Osteocyte (in vitro differentiated cells): Measurements from ENCODE around the gene CNPY3. TPM values are rescaled to one million over a fixed set of nuclear protein-coding genes. Genes with fewer than 3 reads are reported as not detected.
A peak's percentile ranks its signal among the peaks of the same experiment; 100 is the strongest.

ENCODE experiments used
- DNase-seq: peaks from one replicate; pipeline ENCODE4 v3.0.0; 2021; ENCODE audit warnings: mixed read lengths; ENCODE audit not compliant: unreplicated experiment; ENCODE audit errors: extremely low spot score
- H3K27ac Mint-ChIP-seq: one replicate; pipeline ENCODE4 v1.8.0; 2021; ENCODE audit warnings: mild to moderate bottlenecking, mixed read lengths; ENCODE audit not compliant: unreplicated experiment
- H3K27me3 Mint-ChIP-seq: one replicate; pipeline ENCODE4 v1.8.0; 2021; ENCODE audit warnings: mixed read lengths; ENCODE audit not compliant: unreplicated experiment
- H3K36me3 Mint-ChIP-seq: one replicate; pipeline ENCODE4 v1.8.0; 2021; ENCODE audit warnings: mixed read lengths; ENCODE audit not compliant: unreplicated experiment
- H3K4me1 Mint-ChIP-seq: one replicate; pipeline ENCODE4 v1.8.0; 2021; ENCODE audit warnings: mixed read lengths; ENCODE audit not compliant: unreplicated experiment
- H3K4me3 Mint-ChIP-seq: one replicate; pipeline ENCODE4 v1.8.0; 2021; ENCODE audit warnings: mild to moderate bottlenecking, moderate library complexity, mixed read lengths; ENCODE audit not compliant: unreplicated experiment
- H3K9me3 Mint-ChIP-seq: one replicate; pipeline ENCODE4 v1.8.0; 2021; ENCODE audit warnings: mixed read lengths; ENCODE audit not compliant: unreplicated experiment
- total RNA-seq: library from RNA; stranded (reverse); gene quantifications from 2 replicates; pipeline ENCODE4 v1.2.1, GENCODE V29; 2021
- TF ChIP-seq, protein P1 (sequence below): fragments of 200-600 bp; sonication (generic); IDR thresholded peaks from 2 replicates; pipeline ENCODE4 v1.5.0; 2021; ENCODE audit warnings: antibody characterized with exemption, mild to moderate bottlenecking, moderate library complexity

CNPY3 gene
- total RNA-seq, 1 donor from 2014 or later: 69.0 TPM

DNA sequence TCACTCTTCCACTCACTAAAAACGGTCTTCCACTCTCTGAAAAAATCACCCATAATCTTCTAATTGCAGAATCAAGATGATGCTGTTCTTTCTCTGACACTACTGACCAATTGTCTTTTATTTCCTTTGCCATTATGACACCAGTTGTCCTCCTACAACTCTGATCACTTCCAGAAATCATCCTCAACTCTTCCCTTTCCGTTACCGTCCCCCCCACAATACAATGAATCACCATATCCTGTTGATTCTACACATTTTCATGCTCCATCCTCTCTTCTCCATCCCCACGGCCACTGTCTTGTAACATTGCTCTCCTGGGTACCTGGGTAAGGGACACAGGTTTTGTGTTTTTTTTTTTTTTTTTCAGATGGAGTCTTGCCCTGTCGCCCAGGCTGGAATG lies 52.6 kb downstream of the CNPY3 start:
- no peak overlapping the region for H3K4me3 Mint-ChIP-seq
- no peaks in the 10 kb centered on the region for H3K27me3 Mint-ChIP-seq
- no peaks in the 10 kb centered on the region for H3K9me3 Mint-ChIP-seq
- H3K27ac Mint-ChIP-seq: no peak overlapping the region
- DNase-seq: no peak
- H3K36me3 Mint-ChIP-seq: peaks cover under 1% of the 10 kb centered on the region
- H3K4me1 Mint-ChIP-seq: peaks cover 49% of the 10 kb centered on the region
- TF ChIP-seq, protein P1, sequence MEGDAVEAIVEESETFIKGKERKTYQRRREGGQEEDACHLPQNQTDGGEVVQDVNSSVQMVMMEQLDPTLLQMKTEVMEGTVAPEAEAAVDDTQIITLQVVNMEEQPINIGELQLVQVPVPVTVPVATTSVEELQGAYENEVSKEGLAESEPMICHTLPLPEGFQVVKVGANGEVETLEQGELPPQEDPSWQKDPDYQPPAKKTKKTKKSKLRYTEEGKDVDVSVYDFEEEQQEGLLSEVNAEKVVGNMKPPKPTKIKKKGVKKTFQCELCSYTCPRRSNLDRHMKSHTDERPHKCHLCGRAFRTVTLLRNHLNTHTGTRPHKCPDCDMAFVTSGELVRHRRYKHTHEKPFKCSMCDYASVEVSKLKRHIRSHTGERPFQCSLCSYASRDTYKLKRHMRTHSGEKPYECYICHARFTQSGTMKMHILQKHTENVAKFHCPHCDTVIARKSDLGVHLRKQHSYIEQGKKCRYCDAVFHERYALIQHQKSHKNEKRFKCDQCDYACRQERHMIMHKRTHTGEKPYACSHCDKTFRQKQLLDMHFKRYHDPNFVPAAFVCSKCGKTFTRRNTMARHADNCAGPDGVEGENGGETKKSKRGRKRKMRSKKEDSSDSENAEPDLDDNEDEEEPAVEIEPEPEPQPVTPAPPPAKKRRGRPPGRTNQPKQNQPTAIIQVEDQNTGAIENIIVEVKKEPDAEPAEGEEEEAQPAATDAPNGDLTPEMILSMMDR: no peak

GRCh38 chr6:42984001-42984923 lies 55.0 kb downstream of the CNPY3 start, which contains the start of gene PPP2R5D:
PPP2R5D (plus strand) TSS chr6:42984570; CDS start chr6:42984678, 108 bp downstream.
- H3K27me3 Mint-ChIP-seq: no peaks in the 10 kb centered on the region
- H3K4me1 Mint-ChIP-seq: peaks cover 49% of the 10 kb centered on the region
- H3K27ac Mint-ChIP-seq: peak within 1 kb of the TSS; percentile 92
- DNase-seq: peak; percentile 98
- H3K4me3 Mint-ChIP-seq: peak within 1 kb of the TSS; percentile 89
- H3K9me3 Mint-ChIP-seq: no peaks in the 10 kb centered on the region
- TF ChIP-seq, protein P1: no peak
- H3K36me3 Mint-ChIP-seq: peaks cover 2% of the 10 kb centered on the region

DNA sequence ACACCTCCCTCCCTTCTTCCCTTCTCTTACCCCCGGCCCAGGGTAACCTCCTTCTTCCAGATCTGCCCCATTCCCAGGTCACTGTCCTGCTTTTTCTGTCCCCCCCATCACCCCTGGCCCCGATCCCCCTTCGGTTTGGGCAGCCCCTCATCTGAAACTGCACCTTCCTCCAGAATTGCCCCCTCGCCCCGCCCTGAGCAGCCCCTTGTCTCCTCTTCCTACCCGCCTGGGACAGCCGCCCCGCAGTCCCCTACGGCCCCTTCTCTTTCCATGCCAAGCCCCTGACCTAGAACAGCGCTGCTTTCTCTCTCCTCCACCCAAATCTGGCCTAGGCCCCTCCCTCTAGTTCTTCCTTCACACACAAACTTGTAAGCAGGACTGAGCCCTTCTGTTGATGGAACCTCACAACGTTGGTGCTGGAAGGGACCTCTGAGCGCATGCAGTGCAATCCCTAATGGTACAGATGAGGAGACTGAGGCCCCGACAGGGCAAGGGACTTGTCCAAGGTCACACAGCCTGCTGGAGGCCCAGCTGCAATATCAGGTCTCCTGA lies 55.7 kb downstream of the CNPY3 start:
- TF ChIP-seq, protein P1: no peak
- Mint-ChIP-seq H3K4me1 (peaks cover 42% of the 10 kb centered on the region), H3K27me3 (no peaks in the 10 kb centered on the region), H3K9me3 (no peaks in the 10 kb centered on the region), H3K4me3 (peak overlapping the region; percentile 89), H3K36me3 (peaks cover 7% of the 10 kb centered on the region), H3K27ac (peak overlapping the region; percentile 76)
- no peak for DNase-seq

DNA sequence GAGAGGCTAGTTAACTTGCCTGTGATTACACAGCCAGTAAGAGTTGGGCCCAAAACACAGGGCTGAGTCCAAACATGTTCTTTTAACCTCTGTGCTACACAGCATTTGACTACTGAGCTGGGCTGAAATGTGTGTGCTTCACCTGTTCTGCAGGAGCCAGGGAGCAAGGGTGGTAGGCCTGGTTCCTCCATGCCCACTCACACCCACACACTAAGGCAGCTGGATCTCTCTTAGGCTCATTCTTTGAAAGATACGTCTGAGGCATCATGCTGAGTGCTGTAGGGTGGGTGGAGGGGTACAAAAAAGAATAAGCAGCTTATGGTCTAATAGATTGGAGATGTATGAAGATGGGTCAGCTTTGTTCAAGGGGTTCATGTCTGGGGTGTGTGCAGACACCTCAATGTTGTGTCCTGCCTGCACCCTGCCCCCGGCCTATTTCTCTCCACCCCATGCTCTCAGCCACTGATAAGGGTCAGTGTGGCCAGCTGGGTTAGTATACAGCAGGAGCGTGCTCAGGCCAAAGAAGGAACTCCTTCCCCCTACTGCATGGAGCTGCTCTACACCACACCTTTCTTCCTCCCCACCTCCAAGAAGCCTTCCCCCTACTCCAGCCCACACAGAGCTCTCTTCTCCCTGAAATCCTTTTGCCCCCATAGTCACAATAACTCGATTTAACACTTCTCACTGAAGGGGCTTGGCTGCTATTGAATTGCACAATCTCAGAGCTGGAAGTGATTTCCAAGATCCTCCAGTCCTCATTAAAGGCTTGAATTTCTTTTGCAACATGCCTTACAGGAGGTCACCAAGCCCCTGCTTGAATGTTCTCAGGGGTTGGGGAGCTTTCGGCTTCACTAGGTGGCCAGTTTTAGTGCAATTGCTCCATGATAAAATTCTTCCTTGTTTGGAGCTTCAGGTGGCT lies 58.5 kb downstream of the CNPY3 start:
- no peak for DNase-seq
- peaks cover 12% of the 10 kb centered on the region for H3K36me3 Mint-ChIP-seq
- no peak overlapping the region for H3K27ac Mint-ChIP-seq
- H3K4me1 Mint-ChIP-seq: peaks cover 41% of the 10 kb centered on the region
- H3K27me3 Mint-ChIP-seq: no peaks in the 10 kb centered on the region
- no peaks in the 10 kb centered on the region for H3K9me3 Mint-ChIP-seq
- TF ChIP-seq, protein P1: no peak
- no peak overlapping the region for H3K4me3 Mint-ChIP-seq
